Transverse colon (tissue), 4 donors: ENCODE measurements around the gene PSMB7. TPM values are rescaled to one million over a fixed set of nuclear protein-coding genes. Genes with fewer than 3 reads are reported as not detected.
"Not testable (repeated sequence)": the region's sequence is repeated elsewhere in the genome, so short reads cannot be mapped to it uniquely, and the experiment has no call there.

Experiments used
- DNase-seq: peaks from one replicate; pipeline ENCODE4 v3.0.0-alpha.2; 2019
- H3K27ac ChIP-seq, 4 donors: fragments of 200-600 bp; sonication (generic); 2 replicates each; pipeline ENCODE4 v1.5.1; 2016 to 2018; ENCODE audit warnings: inconsistent platforms in 4 of 4
- H3K27me3 ChIP-seq: fragments of 200-600 bp; sonication (generic); 2 replicates; pipeline ENCODE4 v1.5.1; 2017; ENCODE audit warnings: inconsistent platforms
- H3K36me3 ChIP-seq, 4 donors: fragments of 200-600 bp; sonication (generic); 2 replicates each; pipeline ENCODE4 v1.5.1; 2017 to 2019; ENCODE audit warnings: inconsistent platforms in 4 of 4
- H3K4me1 ChIP-seq, 4 donors: fragments of 200-600 bp; sonication (generic); 2 replicates each; pipeline ENCODE4 v1.5.1; 2017 to 2020; ENCODE audit warnings: inconsistent platforms in 4 of 4
- H3K4me3 ChIP-seq, 4 donors: fragments of 200-600 bp; sonication (generic); 1 replicate in 1 of 4; 2 replicates in 3 of 4; pipeline versions ENCODE4 v1.5.1 to v1.6.1; 2017 to 2019; ENCODE audit warnings: inconsistent platforms in 4 of 4
- H3K9me3 ChIP-seq, 2 donors: fragments of 200-600 bp; sonication (generic); 2 replicates each; pipeline ENCODE4 v1.5.1; 2017 to 2019; ENCODE audit warnings: inconsistent platforms in 2 of 2
- CTCF ChIP-seq, 5 experiments: fragments of 200-600 bp in 3 of 5; fragments of 450-650 bp in 2 of 5; sonication (generic) in 3 of 5; IDR thresholded peaks; 1 replicate in 2 of 5; 2 replicates in 3 of 5; pipeline ENCODE4 v1.5.1; 2016 to 2017; ENCODE audit warnings: antibody characterized with exemption in 5 of 5, inconsistent platforms in 3 of 5, mild to moderate bottlenecking in 2 of 5, moderate library complexity in 1 of 5
- EP300 ChIP-seq: sonication (generic); formaldehyde crosslinking; IDR thresholded peaks from one replicate; pipeline ENCODE4 v1.6.1; 2017; ENCODE audit warnings: antibody characterized with exemption, low read depth
- POLR2A ChIP-seq: fragments of 450-650 bp; IDR thresholded peaks from one replicate; pipeline ENCODE4 v1.6.1; 2016; ENCODE audit warnings: antibody characterized with exemption, mild to moderate bottlenecking, moderate library complexity
- POLR2AphosphoS5 ChIP-seq, 3 donors: sonication (generic); formaldehyde crosslinking; IDR thresholded peaks; one replicate each; pipeline ENCODE4 v1.6.1; 2016; ENCODE audit warnings: antibody characterized with exemption in 3 of 3
- WGBS, 2 donors: methylation state at CpG; one replicate each; pipeline ENCODE4 v1.1.5; 2018; ENCODE audit warnings: low coverage in 1 of 2; 5-methylcytosine and 5-hydroxymethylcytosine counted together
- in situ Hi-C, 4 donors: fragments of 200-750 bp; cut with MboI; loops; one replicate each; pipeline versions ENCODE4 v1.15.0 to v1.15.1; 2017; ENCODE audit warnings: low sequenced_read_pairs in 3 of 4, low pct_ligation_motif_present in 1 of 4, low pct_unique_long_range_greater_than_20kb in 1 of 4
- intact Hi-C: fragments of 100-400 bp; cut with DNase I; formaldehyde crosslinking; loops from one replicate; pipeline ENCODE4 v1.15.1; 2023; ENCODE audit warnings: low total_unique reads
- total RNA-seq, 4 donors: library from RNA; depleted of rRNA; stranded (reverse); fragments of >200 nt; gene quantifications; one replicate each; pipeline ENCODE4 v1.1.0, GENCODE V29; 2016

The PSMB7 gene
- total RNA-seq, 4 donors from 2014 or later: 11.6 to 136 (median 51.6) TPM

GRCh38 chr9:124428751-124429529 is 13.7 kb upstream of the PSMB7 start:
- 71% methylated on average over 23 of the region's 28 CpGs; no CpG with 5 or more reads in 1 of the 2 donors for WGBS, 2 donors
- Histone ChIP-seq H3K4me1 (no peaks in the 10 kb centered on the region), H3K27ac (no peak overlapping the region), H3K36me3 (no peaks in the 10 kb centered on the region), H3K4me3 (no peak overlapping the region), H3K9me3 (no peaks in the 10 kb centered on the region), H3K27me3 (no peaks in the 10 kb centered on the region)
- TF ChIP-seq EP300 (no peak), POLR2A (no peak), CTCF (IDR thresholded peaks at IDR 0.05) (no peak), POLR2AphosphoS5 (IDR thresholded peaks at IDR 0.05) (no peak)
- no peak for DNase-seq
- in situ Hi-C loops (loop anchor here in 1 of 4 donors (10.0 kb wide), 1 partner anchor 106 kb away; no protein-coding TSS in a partner anchor), intact Hi-C loops (no loop called here)

GRCh38 chr9:124427281-124427680 is 12.0 kb upstream of the PSMB7 start:
- Histone ChIP-seq H3K4me3 (no peak overlapping the region), H3K9me3 (no peaks in the 10 kb centered on the region), H3K4me1 (no peaks in the 10 kb centered on the region), H3K27me3 (no peaks in the 10 kb centered on the region), H3K36me3 (no peaks in the 10 kb centered on the region), H3K27ac (no peak overlapping the region)
- DNase-seq: no peak
- TF ChIP-seq POLR2AphosphoS5 (IDR thresholded peaks at IDR 0.05) (no peak), CTCF (IDR thresholded peaks at IDR 0.05) (no peak), EP300 (no peak), POLR2A (no peak)
- in situ Hi-C loops: loop anchor here in 1 of 4 donors (10.0 kb wide), 1 partner anchor 108 kb away; no protein-coding TSS in a partner anchor
- WGBS, 2 donors: 59 to 71% methylated on average over 2 to 4 of the region's 4 CpGs
- intact Hi-C loops: no loop called here

- no peaks in the 10 kb centered on the region for H3K4me1 ChIP-seq
- in situ Hi-C loops (loop anchor here in 1 of 4 donors (10.0 kb wide), 1 partner anchor 108 kb away; no protein-coding TSS in a partner anchor), intact Hi-C loops (no loop called here)
- H3K27me3 ChIP-seq: no peaks in the 10 kb centered on the region
- H3K4me3 ChIP-seq: no peak overlapping the region
- no peak overlapping the region for H3K27ac ChIP-seq
- TF ChIP-seq POLR2A (no peak), EP300 (no peak), POLR2AphosphoS5 (IDR thresholded peaks at IDR 0.05) (no peak), CTCF (IDR thresholded peaks at IDR 0.05) (no peak)
- WGBS, 2 donors: 87 to 91% methylated on average over 4 to 7 of the region's 7 CpGs
- no peak for DNase-seq
- H3K36me3 ChIP-seq: no peaks in the 10 kb centered on the region
- H3K9me3 ChIP-seq: no peaks in the 10 kb centered on the region
These were observed 11.1 kb upstream of the PSMB7 start for GRCh38 chr9:124426361-124426760.

- H3K4me3 ChIP-seq, DNase-seq, H3K9me3 ChIP-seq, H3K4me1 ChIP-seq, H3K27me3 ChIP-seq, H3K27ac ChIP-seq, H3K36me3 ChIP-seq, intact Hi-C loops: not testable (repeated sequence)
- in situ Hi-C loops: loop anchor here in 1 of 4 donors (10.0 kb wide), 1 partner anchor 109 kb away; no protein-coding TSS in a partner anchor
- 91 to 95% methylated on average over 12 of the region's 12 CpGs for WGBS, 2 donors
These were observed 10.5 kb upstream of the PSMB7 start for GRCh38 chr9:124425733-124426132.
